Mesodermal cell (in vitro differentiated cells): ENCODE measurements around the gene MMP7. TPM values are rescaled to one million over a fixed set of nuclear protein-coding genes. Genes with fewer than 3 reads are reported as not detected.

ENCODE experiments used
- H3K27ac ChIP-seq: 2 replicates; pipeline ENCODE4 v1.7.0; 2013; ENCODE audit warnings: mild to moderate bottlenecking, low read depth, low read length, moderate library complexity; ENCODE audit not compliant: severe bottlenecking
- H3K36me3 ChIP-seq: 2 replicates; pipeline ENCODE4 v1.7.1; 2013; ENCODE audit warnings: mild to moderate bottlenecking, low read length, moderate library complexity; ENCODE audit not compliant: control insufficient read depth, insufficient read depth
- H3K4me1 ChIP-seq: one replicate; pipeline ENCODE4 v1.7.1; 2013; ENCODE audit warnings: mild to moderate bottlenecking, low read length; ENCODE audit not compliant: insufficient read depth, control insufficient read depth, poor library complexity, severe bottlenecking
- H3K4me3 ChIP-seq: 2 replicates; pipeline ENCODE4 v1.7.0; 2013; ENCODE audit warnings: low read length, control low read depth, mild to moderate bottlenecking; ENCODE audit not compliant: insufficient read depth, poor library complexity, severe bottlenecking; ENCODE audit errors: extremely low read depth
- H3K9me3 ChIP-seq: 2 replicates; pipeline ENCODE4 v1.7.1; 2013; ENCODE audit warnings: mild to moderate bottlenecking, low read length, moderate library complexity; ENCODE audit not compliant: control insufficient read depth
- WGBS, 2 experiments: methylation state at CpG; one replicate each; pipeline ENCODE4 v1.1.5; 2013; ENCODE audit warnings: missing lambda C conversion rate in 2 of 2; ENCODE audit not compliant: insufficient coverage in 2 of 2; 5-methylcytosine and 5-hydroxymethylcytosine counted together
- polyA plus RNA-seq, 2 experiments: library from polyadenylated mRNA; stranded (reverse); fragments of 50-300 nt; gene quantifications; one replicate each; pipeline ENCODE4 v1.2.3, GENCODE V29; 2013

The MMP7 gene, protein sequence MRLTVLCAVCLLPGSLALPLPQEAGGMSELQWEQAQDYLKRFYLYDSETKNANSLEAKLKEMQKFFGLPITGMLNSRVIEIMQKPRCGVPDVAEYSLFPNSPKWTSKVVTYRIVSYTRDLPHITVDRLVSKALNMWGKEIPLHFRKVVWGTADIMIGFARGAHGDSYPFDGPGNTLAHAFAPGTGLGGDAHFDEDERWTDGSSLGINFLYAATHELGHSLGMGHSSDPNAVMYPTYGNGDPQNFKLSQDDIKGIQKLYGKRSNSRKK
- polyA plus RNA-seq (2013, experiment 1 of 2) = 0.88 TPM
- polyA plus RNA-seq (2013, experiment 2 of 2) = not detected

DNA sequence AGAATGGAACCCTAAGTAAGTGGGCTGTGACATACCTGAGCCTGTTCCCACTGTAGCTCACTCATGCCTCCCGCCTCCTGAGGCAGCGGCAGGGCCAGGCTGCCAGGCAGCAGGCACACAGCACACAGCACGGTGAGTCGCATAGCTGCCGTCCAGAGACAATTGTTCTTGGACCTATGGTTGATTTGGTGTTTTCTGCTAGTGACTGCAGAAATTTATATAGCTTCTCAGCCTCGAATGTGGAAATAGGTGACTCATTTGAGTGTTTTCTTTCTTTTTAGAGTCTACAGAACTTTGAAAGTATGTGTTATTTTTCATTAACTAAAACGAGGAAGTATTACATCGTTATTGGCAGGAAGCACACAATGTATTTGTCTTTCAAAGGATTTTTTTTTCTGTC, at the start of gene MMP7:
Gene MMP7, minus strand, starts transcription at position 190 of the 400 bp plus-strand sequence. Its CDS starts 47 bp downstream, at position 143.
- H3K4me3 ChIP-seq = no peak within 1 kb of the TSS
- peaks cover 18% of the 10 kb centered on the region for H3K4me1 ChIP-seq
- no peaks in the 10 kb centered on the region for H3K36me3 ChIP-seq
- 79 to 87% methylated on average over 6 to 7 of the region's 8 CpGs for WGBS, 2 experiments
- no peak within 1 kb of the TSS for H3K27ac ChIP-seq
- no peaks in the 10 kb centered on the region for H3K9me3 ChIP-seq

DNA sequence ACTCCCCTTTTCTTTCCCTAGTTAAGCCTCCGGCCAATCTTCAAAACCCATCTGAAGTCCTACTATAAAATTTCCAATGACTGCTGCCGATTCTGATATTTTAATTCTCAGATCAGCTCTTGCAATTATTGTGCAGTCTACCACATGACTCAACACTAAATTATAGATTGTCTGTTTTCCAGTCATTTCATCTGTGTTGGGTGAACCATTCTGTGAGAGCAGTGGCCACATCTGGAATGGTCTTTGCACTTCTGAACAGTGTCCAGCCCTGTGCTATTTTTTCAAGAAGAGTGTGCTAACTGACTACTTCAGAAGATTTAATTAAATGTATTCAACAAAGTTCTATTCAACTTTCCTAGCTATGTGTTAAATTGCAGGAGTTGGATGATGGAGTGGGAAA, 47.2 kb upstream of the MMP7 start:
- WGBS, 2 experiments = 83% methylated on average over 2 of the region's 2 CpGs; no CpG with 5 or more reads in 1 of the 2 experiments
- no peak overlapping the region for H3K27ac ChIP-seq
- H3K36me3 ChIP-seq = no peaks in the 10 kb centered on the region
- no peaks in the 10 kb centered on the region for H3K4me1 ChIP-seq
- no peak overlapping the region for H3K4me3 ChIP-seq
- H3K9me3 ChIP-seq = no peaks in the 10 kb centered on the region

DNA sequence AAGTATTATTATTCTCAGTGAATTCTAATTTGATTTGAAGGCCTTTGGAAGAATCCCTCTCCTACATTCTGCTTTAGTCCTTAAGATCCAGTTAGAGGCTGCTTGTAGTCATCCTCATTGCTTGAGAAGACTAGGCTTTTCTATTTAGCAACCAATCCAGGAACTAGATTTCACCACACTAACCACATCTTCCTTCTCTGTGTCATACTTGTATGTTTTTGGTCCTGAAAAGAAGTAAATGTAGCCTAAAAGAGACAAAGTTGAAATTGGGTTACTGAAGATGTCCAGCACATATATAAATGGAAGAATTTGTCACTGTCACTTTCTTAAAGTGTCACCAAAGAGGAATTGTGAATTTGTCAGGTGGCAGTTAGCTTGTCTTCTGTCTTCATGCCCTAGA, 46.6 kb upstream of the MMP7 start:
- no peaks in the 10 kb centered on the region for H3K4me1 ChIP-seq
- H3K27ac ChIP-seq = no peak overlapping the region
- H3K9me3 ChIP-seq = no peaks in the 10 kb centered on the region
- no peak overlapping the region for H3K4me3 ChIP-seq
- H3K36me3 ChIP-seq = no peaks in the 10 kb centered on the region

DNA sequence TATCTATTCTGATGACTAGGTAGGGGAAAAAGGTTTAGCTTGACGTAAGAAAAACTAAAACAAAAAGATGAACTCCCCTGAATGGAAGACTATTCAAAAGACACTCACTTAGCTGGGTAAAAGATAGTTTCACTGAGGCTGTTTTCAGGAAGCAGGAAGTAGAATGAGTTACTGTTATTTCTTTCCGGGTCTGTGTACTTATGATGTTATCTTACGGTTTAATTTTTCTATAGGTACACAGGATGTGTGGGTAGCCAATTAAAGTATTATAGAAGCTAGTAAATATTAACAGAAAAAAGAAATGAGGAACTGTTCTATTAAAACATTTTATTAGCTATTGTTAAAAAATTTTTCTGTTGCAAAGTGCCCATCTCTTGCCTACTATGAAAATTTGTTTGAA, 45.8 kb upstream of the MMP7 start:
- Histone ChIP-seq H3K36me3 (no peaks in the 10 kb centered on the region), H3K4me3 (no peak overlapping the region), H3K4me1 (no peaks in the 10 kb centered on the region), H3K9me3 (no peaks in the 10 kb centered on the region), H3K27ac (no peak overlapping the region)
- WGBS, 2 experiments = 100% methylated on average over 1 of the region's 3 CpGs

DNA sequence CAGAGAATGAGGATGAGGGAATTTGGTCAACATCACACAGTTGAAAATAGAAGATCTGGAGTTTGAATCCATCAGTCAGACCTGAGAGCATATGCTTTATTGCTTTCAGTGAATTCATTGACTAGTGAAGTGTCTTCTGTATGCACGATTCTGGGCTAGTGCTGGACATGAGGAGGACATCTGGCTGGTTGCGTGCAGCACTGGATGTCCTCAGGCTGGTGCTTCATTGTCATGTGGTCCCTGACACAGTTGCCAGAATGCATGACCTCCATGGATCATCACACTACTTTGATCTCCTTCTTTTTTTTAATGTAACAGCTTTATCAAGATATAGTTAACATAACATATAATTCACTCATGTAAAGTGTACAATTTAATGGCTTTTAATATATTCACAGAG, 44.5 kb upstream of the MMP7 start:
- no peaks in the 10 kb centered on the region for H3K9me3 ChIP-seq
- WGBS, 2 experiments = 89 to 94% methylated on average over 2 of the region's 2 CpGs
- H3K27ac ChIP-seq = no peak overlapping the region
- H3K4me1 ChIP-seq = no peaks in the 10 kb centered on the region
- H3K4me3 ChIP-seq = no peak overlapping the region
- no peaks in the 10 kb centered on the region for H3K36me3 ChIP-seq

DNA sequence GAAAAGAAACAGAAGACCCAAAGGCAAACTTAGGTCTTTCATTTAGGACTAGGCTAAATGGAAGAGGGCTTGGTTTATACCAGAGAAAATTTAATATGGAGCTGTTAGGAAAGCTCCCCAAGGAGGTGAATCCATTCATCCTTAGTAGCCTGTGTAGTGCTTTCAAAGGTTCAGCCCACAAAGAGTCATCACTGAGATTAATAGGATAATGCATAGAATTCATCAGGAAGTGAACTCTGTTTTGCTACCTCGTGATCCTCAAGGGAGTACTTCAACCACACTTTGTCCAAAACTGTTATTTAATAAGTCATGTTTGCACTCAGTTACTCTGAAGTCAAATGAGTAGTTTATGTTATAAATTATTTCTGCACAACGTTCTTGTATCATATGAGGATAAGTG, 43.3 kb upstream of the MMP7 start:
- WGBS, 2 experiments = no CpG with 5 or more reads among the region's 2 CpGs
- H3K4me3 ChIP-seq = no peak overlapping the region
- H3K27ac ChIP-seq = no peak overlapping the region
- H3K36me3 ChIP-seq = no peaks in the 10 kb centered on the region
- no peaks in the 10 kb centered on the region for H3K9me3 ChIP-seq
- no peaks in the 10 kb centered on the region for H3K4me1 ChIP-seq

DNA sequence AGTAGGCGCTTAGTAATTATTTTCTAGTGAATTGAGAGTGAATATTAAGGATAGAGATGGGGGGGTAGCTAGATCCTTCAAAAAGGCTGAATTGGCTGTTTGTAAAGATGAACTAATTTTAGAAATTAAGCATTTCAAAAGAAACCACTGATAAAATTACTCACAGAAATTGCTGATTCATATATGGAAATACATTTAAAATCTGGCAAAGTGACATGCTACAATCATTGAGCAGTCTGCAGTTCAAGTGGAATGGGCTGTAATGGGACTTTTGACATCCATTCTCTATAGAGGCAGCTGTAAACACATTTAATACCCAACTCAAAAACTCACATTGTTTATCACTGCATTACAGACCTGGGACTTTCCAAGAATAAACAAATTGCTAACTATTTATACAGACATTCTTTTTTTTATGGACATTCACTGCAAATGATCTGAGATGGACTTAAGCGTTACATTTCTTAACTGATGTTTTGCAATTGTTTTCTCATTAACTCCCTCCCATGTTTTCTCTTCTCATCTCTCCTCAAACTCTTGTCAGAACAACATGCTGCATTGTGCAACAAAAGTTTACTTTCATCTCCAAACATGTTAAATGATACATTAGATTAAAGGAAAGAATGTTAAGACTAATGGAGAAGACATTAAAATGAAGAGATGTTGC, 42.1 kb upstream of the MMP7 start:
- Histone ChIP-seq H3K4me3 (no peak overlapping the region), H3K27ac (no peak overlapping the region), H3K9me3 (no peaks in the 10 kb centered on the region), H3K36me3 (no peaks in the 10 kb centered on the region), H3K4me1 (no peaks in the 10 kb centered on the region)
- 100% methylated on average over 2 of the region's 2 CpGs; no CpG with 5 or more reads in 1 of the 2 experiments for WGBS, 2 experiments

DNA sequence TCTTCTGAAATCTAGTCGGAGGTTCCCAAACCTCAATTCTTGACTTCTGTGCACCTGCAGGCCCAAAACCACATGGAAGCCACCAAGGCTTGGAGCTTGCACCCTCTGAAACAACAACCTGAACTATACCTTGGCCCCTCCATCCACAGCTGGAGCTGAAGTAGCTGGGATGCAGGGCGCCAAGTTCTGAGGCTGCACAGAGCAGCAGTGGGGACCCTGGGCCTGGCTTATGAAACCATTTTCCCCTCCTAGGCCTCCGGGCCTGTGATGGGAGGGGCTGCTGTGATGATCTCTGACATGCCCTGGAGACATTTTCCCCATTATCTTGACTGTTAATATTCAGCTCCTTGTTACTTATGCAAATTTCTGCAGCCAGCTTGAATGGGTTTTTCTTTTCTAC, 38.3 kb upstream of the MMP7 start:
- H3K27ac ChIP-seq = no peak overlapping the region
- H3K4me1 ChIP-seq = no peaks in the 10 kb centered on the region
- H3K4me3 ChIP-seq = no peak overlapping the region
- H3K36me3 ChIP-seq = no peaks in the 10 kb centered on the region
- 79% methylated on average over 2 of the region's 3 CpGs; no CpG with 5 or more reads in 1 of the 2 experiments for WGBS, 2 experiments
- H3K9me3 ChIP-seq = peaks cover 6% of the 10 kb centered on the region

DNA sequence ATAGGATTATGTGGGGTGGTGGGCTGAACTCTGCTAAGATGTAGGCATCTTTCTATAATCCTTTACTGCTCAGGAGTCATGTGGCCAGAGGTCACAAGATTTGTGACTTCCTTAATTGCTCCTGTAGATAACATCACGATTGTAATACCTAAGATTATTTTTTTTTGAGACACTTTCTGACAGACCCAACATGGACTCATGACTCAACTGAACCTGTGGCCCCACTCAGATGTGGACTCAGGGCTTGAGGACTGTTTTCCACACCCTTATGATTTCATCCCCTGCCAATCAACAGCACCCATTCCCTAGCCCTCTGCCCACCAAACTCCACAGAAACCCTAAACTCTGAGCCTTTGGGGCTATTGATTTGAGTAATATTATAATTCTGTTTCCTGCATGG, 35.6 kb upstream of the MMP7 start:
- Histone ChIP-seq H3K27ac (no peak overlapping the region), H3K4me3 (no peak overlapping the region), H3K9me3 (peaks cover 6% of the 10 kb centered on the region), H3K4me1 (no peaks in the 10 kb centered on the region), H3K36me3 (no peaks in the 10 kb centered on the region)
- 80 to 100% methylated on average over 1 of the region's 1 CpG for WGBS, 2 experiments

DNA sequence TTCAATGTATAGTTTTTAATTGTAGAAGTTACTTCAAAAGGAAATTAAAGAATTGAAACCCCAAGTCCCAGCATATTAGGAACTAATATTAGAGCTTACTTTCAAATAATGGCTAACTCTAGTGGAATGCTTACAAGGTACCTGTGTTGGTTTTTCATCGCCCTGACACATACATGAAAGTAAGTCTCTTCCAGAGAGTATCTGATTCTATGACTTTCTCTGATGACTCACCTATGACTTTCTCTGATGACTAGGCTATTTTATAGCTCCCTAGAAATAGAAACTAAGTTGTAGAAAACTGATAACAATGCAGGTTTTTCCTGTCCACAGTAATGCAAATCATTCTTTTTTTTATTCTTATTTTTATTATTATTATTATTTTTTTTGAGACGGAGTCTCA, 33.6 kb upstream of the MMP7 start:
- no CpG with 5 or more reads among the region's 2 CpGs for WGBS, 2 experiments
- Histone ChIP-seq H3K36me3 (no peaks in the 10 kb centered on the region), H3K4me3 (no peak overlapping the region), H3K4me1 (no peaks in the 10 kb centered on the region), H3K27ac (no peak overlapping the region), H3K9me3 (peaks cover 6% of the 10 kb centered on the region)

DNA sequence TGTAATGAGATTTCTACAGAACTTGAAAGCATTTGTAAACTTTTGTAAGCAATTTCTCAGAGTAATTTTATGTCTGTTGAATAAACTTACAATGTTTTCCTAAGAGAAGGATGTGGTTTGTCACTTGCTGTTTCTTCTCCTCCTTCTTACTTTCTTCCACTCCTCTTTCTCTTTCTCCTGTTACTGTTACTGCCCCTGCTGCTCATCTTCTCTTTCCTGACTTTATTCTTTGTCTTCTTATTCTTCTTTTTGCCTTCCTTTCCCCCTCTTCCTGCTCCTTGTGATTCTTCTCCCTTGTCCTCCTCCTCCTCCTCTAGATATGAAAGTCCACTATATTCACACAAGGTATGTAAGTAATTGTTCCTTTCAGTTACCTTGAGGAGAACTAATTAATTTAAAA, 31.1 kb upstream of the MMP7 start:
- Histone ChIP-seq H3K4me3 (no peak overlapping the region), H3K4me1 (no peaks in the 10 kb centered on the region), H3K27ac (no peak overlapping the region), H3K36me3 (no peaks in the 10 kb centered on the region), H3K9me3 (peaks cover 6% of the 10 kb centered on the region)
